Heart right ventricle (tissue), 16 donors: ENCODE data around the gene TRIM45. TPM values are rescaled to one million over a fixed set of nuclear protein-coding genes. Genes with fewer than 3 reads are reported as not detected.

Experiments
- ATAC-seq, 8 donors: fragments of 200-7000 bp; cut with Tn5 transposase; one replicate each; pipeline ENCODE4 v1.9.1; 2020; ENCODE audit warnings: mild to moderate bottlenecking in 8 of 8, moderate library complexity in 8 of 8, moderate number of reproducible peaks in 1 of 8
- DNase-seq, 2 donors: peaks; one replicate each; pipeline ENCODE4 v3.0.0-alpha.2; 2020
- H3K27ac ChIP-seq, 10 donors: fragments of 200-600 bp; sonication (generic) in 2 of 10; one replicate each; pipeline versions ENCODE4 v1.5.0 to v1.8.0; 2020 to 2022; ENCODE audit warnings: mild to moderate bottlenecking in 3 of 10
- H3K27me3 ChIP-seq, 7 donors: fragments of 200-600 bp; one replicate each; pipeline ENCODE4 v1.8.0; 2021 to 2022; ENCODE audit warnings: mild to moderate bottlenecking in 2 of 7
- H3K36me3 ChIP-seq, 9 donors: fragments of 200-600 bp; sonication (generic) in 1 of 9; one replicate each; pipeline versions ENCODE4 v1.5.0 to v1.8.0; 2020 to 2022; ENCODE audit warnings: mild to moderate bottlenecking in 2 of 9
- H3K4me1 ChIP-seq, 9 donors: fragments of 200-600 bp; sonication (generic) in 1 of 9; one replicate each; pipeline versions ENCODE4 v1.5.0 to v1.8.0; 2020 to 2022; ENCODE audit warnings: mild to moderate bottlenecking in 4 of 9
- H3K4me3 ChIP-seq, 10 donors: fragments of 200-600 bp; sonication (generic) in 2 of 10; one replicate each; pipeline versions ENCODE4 v1.5.0 to v1.8.0; 2020 to 2022; ENCODE audit warnings: mild to moderate bottlenecking in 7 of 10, moderate library complexity in 2 of 10
- H3K9me3 ChIP-seq, 11 donors: fragments of 200-600 bp in 10 of 11; sonication (generic) in 2 of 11; one replicate each; pipeline versions ENCODE4 v1.5.0 to v1.8.0; 2013 to 2022; ENCODE audit warnings: mild to moderate bottlenecking in 2 of 11, control low read depth in 1 of 11, moderate library complexity in 1 of 11
- WGBS, 2 donors: extraction: QIAGEN DNeasy Blood & Tissue Kit; methylation state at CpG; one replicate each; pipeline ENCODE4 v1.1.7; 2013; ENCODE audit warnings: inconsistent platforms in 1 of 2; 5-methylcytosine and 5-hydroxymethylcytosine counted together
- intact Hi-C, 10 donors: fragments of 100-400 bp; cut with DNase I; formaldehyde crosslinking; loops; one replicate each; pipeline versions ENCODE4 v1.11.1 to v1.14.2; 2022
- polyA plus RNA-seq, 2 donors: library from polyadenylated mRNA; stranded (reverse); fragments of 200-250 nt; gene quantifications; one replicate each; pipeline ENCODE4 v1.2.3, GENCODE V29; 2013
- total RNA-seq, 10 donors: library from RNA; stranded (reverse); fragmentation: NEBNext Ultra II Directional in 3 of 10; extraction: Animal tissue kit (Norgen Biotek cat#: 25700) in 3 of 10; gene quantifications; one replicate each; pipeline versions ENCODE4 v1.2.1 to v1.2.4, GENCODE V29; 2021 to 2023
- TF ChIP-seq, protein P1 (sequence below), 9 donors: fragments of 200-600 bp; sonication (generic) in 2 of 9; IDR thresholded peaks; one replicate each; pipeline versions ENCODE4 v1.5.0 to v1.8.0; 2021 to 2022; ENCODE audit warnings: antibody characterized with exemption in 9 of 9, mild to moderate bottlenecking in 5 of 9, moderate library complexity in 1 of 9
- donor health status: Arrhythmogenic right ventricular cardiomyopathy.
- donor health status: ischemic (EF 13 %, LVEDD 7.1; RV severe dilation, severe dysfunction).
- donor health status: healthy with polysubstance abuse.
- donor health status: DM: no; HTN: yes; CAD: no.
- donor health status: DM: no; HTN: no; CAD: no.
- donor health status: ischemic (EF 25% LVEDD 6.9; RV normal size, moderate dysfunction).
- donor health status: ischemic (EF 25% LVEDD 5.7; RV mildly dilated, moderate dysfunction).
- donor health status: healthy.
- donor health status: DM: yes; HTN: yes; CAD: no.
- donor health status: Ischemic cardiomyopathy.
- donor health status: ischemic (EF 35%, LVEDD 5.7; RV mildly dilated, moderate dysfunction).
- donor health status: nonischemic (EF 11% LVEDD 7.7; RV severe dilation, severe dysfunction).
- donor health status: DM: yes; HTN: yes; CAD: no.
- donor health status: PGD.
- donor health status: ischemic (EF 29% LVEDD 5.4; RV normal size, mild dysfunction).
- donor health status: nonischemic (EF 23%, LVEDD 6.1; RV moderate dilation, normal function).

Gene TRIM45
- total and polyA plus RNA-seq, 12 donors = 1.3 to 21.6 (median 14.7) TPM

DNA sequence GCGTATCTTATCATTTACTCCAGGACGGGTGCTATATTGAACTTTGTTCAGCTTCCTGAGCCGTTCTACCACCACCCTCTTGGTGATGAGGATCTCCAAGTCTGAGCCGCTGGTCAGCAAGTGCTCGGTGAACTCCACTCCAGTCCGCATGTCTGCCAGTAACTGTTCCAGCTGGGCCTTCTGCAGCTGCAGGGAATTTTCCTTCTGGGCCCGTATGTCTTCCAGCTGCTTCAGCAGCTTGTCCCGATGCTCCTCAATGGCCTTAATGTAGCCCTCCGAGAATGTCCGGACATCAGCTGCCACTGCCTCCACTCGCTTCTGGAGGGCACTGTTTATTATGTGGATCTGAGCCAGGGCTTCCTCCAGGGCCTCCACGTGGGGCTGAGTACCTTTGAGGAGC is 3.4 kb downstream of the TRIM45 start:
- no peak for ATAC-seq
- Histone ChIP-seq H3K27ac (peak overlapping the region in 2 of 10 donors; percentile 24 to 97), H3K4me3 (no peak overlapping the region), H3K27me3 (no peaks in the 10 kb centered on the region), H3K36me3 (peaks cover 0 to 38% (median 15%) of the 10 kb centered on the region in 9 donors), H3K4me1 (peaks cover 0 to 43% (median 25%) of the 10 kb centered on the region in 9 donors), H3K9me3 (no peaks in the 10 kb centered on the region)
- no peak for DNase-seq
- WGBS, 2 donors = 82 to 87% methylated on average over 12 of the region's 12 CpGs
- intact Hi-C loops = loop anchor here in 1 of 10 donors (5.0 kb wide), 1 partner anchor 41 kb away; no protein-coding TSS in a partner anchor
- TF ChIP-seq, protein P1, sequence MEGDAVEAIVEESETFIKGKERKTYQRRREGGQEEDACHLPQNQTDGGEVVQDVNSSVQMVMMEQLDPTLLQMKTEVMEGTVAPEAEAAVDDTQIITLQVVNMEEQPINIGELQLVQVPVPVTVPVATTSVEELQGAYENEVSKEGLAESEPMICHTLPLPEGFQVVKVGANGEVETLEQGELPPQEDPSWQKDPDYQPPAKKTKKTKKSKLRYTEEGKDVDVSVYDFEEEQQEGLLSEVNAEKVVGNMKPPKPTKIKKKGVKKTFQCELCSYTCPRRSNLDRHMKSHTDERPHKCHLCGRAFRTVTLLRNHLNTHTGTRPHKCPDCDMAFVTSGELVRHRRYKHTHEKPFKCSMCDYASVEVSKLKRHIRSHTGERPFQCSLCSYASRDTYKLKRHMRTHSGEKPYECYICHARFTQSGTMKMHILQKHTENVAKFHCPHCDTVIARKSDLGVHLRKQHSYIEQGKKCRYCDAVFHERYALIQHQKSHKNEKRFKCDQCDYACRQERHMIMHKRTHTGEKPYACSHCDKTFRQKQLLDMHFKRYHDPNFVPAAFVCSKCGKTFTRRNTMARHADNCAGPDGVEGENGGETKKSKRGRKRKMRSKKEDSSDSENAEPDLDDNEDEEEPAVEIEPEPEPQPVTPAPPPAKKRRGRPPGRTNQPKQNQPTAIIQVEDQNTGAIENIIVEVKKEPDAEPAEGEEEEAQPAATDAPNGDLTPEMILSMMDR (IDR thresholded peaks at IDR 0.05) = no peak

DNA sequence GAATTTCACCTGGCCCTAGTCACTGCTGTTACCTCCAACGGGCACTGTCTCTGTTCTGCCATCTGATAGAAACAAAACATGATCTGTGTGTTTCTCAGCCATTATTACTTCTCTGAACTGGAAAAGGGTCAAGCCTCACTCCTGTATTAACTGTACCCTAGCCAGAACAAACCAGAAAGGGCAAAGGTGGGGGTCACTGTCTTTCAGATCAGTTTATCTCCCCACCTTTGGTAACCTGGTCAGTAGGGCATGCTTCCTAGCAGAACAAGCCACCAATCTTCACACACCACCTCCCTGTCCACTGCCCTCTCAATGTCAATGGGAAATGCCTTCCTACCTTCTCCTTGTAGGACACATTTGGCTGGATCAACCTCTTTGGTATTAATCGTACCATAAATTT is 3.9 kb downstream of the TRIM45 start:
- 66 to 89% methylated on average over 2 of the region's 2 CpGs for WGBS, 2 donors

DNA sequence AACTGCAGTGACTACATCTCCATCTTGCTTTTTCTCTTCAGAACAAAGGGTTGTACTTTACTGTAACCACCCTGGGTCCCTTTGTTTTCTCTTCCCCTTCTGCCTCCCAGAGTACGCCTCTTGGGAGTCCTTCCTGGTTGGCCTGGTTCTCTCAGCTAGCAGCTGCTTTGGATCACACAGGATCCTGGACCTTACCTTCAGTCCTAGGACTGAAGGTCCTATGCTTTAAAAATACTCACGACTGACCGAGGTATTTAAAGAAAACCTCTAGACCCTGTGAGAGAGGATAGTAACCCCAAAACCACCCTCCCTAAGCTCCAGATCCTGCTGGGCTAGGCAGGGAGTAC is 4.8 kb downstream of the TRIM45 start:
- DNase-seq (no peak), ATAC-seq (no peak)
- Histone ChIP-seq H3K27me3 (no peaks in the 10 kb centered on the region), H3K9me3 (no peaks in the 10 kb centered on the region), H3K4me1 (peaks cover 0 to 36% (median 18%) of the 10 kb centered on the region in 9 donors), H3K4me3 (no peak overlapping the region), H3K36me3 (peaks cover 0 to 52% (median 23%) of the 10 kb centered on the region in 9 donors), H3K27ac (no peak overlapping the region)
- TF ChIP-seq, protein P1 (IDR thresholded peaks at IDR 0.05) = no peak
- 68 to 72% methylated on average over 3 of the region's 3 CpGs for WGBS, 2 donors
- intact Hi-C loops = loop anchor here in 1 of 10 donors (5.0 kb wide), 1 partner anchor 39 kb away; no protein-coding TSS in a partner anchor

More for the DNA sequence above, 3.9 kb downstream of the TRIM45 start:
- H3K4me1 ChIP-seq = peaks cover 0 to 42% (median 24%) of the 10 kb centered on the region in 9 donors
- intact Hi-C loops = loop anchor here in 1 of 10 donors (5.0 kb wide), 1 partner anchor 40 kb away; no protein-coding TSS in a partner anchor
- H3K27ac ChIP-seq = peak overlapping the region in 1 of 10 donors; percentile 24
- H3K27me3 ChIP-seq = no peaks in the 10 kb centered on the region
- DNase-seq (no peak), ATAC-seq (no peak)
- no peaks in the 10 kb centered on the region for H3K9me3 ChIP-seq
- peaks cover 0 to 43% (median 19%) of the 10 kb centered on the region in 9 donors for H3K36me3 ChIP-seq
- H3K4me3 ChIP-seq = no peak overlapping the region
- TF ChIP-seq, protein P1 (IDR thresholded peaks at IDR 0.05) = no peak

DNA sequence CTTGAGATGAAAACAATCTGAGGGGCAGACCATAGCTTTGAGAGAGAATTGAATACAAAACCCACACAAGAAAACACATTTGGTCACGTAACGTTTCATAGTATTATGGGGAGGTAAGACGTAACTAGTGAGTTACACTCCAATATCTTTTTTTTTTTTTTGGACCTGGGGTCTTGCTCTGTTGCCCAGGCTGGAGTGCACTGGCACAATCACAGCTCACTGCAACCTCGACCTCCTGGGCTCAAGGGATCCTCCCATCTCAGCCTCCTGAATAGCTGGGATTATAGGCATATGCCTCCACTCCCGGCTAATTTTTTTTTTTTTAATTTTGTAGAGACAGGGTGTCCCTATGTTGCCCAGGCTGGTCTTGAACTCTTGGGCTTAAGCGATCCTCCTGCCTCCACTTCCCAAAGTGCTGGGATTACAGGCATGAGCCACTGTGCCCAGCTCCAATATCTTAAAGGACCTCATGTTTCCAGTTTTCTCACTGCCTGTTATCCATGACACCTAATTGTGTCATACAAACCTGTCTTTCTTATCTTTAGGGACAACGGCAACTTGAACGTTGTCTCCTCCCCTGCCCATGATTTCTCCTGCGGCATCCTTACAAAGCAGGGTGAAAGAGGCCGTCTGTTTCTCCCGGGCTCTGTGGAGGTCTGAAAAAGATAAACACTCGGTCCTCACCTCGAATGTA is 5.3 kb downstream of the TRIM45 start:
- H3K36me3 ChIP-seq = peaks cover 0 to 57% (median 23%) of the 10 kb centered on the region in 9 donors
- H3K27me3 ChIP-seq = no peaks in the 10 kb centered on the region
- no peak overlapping the region for H3K27ac ChIP-seq
- H3K9me3 ChIP-seq = no peaks in the 10 kb centered on the region
- 84 to 86% methylated on average over 13 of the region's 13 CpGs for WGBS, 2 donors
- ATAC-seq = no peak
- no peak for DNase-seq
- peaks cover 0 to 36% (median 18%) of the 10 kb centered on the region in 9 donors for H3K4me1 ChIP-seq
- H3K4me3 ChIP-seq = no peak overlapping the region
- TF ChIP-seq, protein P1 (IDR thresholded peaks at IDR 0.05) = no peak
- intact Hi-C loops = loop anchor here in 1 of 10 donors (5.0 kb wide), 1 partner anchor 39 kb away; no protein-coding TSS in a partner anchor
